Stomach smooth muscle (tissue), 2 donors: ENCODE data around the gene C5orf15.
"Not testable (repeated sequence)": the region's sequence is repeated elsewhere in the genome, so short reads cannot be mapped to it uniquely, and the experiment has no call there.

ENCODE experiments used
- H3K27ac ChIP-seq: one replicate; pipeline ENCODE4 v1.7.0; 2013; ENCODE audit warnings: mild to moderate bottlenecking, low read length, inconsistent platforms
- H3K27me3 ChIP-seq, 2 donors: one replicate each; pipeline ENCODE4 v1.7.0; 2013; ENCODE audit warnings: low read length in 2 of 2; ENCODE audit not compliant: insufficient read depth in 2 of 2, control insufficient read depth in 1 of 2
- H3K36me3 ChIP-seq, 2 donors: one replicate each; pipeline ENCODE4 v1.7.0; 2013; ENCODE audit warnings: low read length in 2 of 2; ENCODE audit not compliant: control insufficient read depth in 2 of 2, insufficient read depth in 2 of 2
- H3K4me1 ChIP-seq: one replicate; pipeline ENCODE4 v1.7.0; 2013; ENCODE audit warnings: low read length; ENCODE audit not compliant: control insufficient read depth, insufficient read depth
- H3K4me3 ChIP-seq, 2 donors: one replicate each; pipeline ENCODE4 v1.7.0; 2013; ENCODE audit warnings: low read length in 2 of 2
- H3K9ac ChIP-seq, 2 donors: one replicate each; pipeline ENCODE4 v1.7.0; 2013; ENCODE audit warnings: low read length in 2 of 2, mild to moderate bottlenecking in 1 of 2
- H3K9me3 ChIP-seq, 2 donors: one replicate each; pipeline ENCODE4 v1.7.0; 2013; ENCODE audit warnings: low read length in 2 of 2; ENCODE audit not compliant: control insufficient read depth in 2 of 2
- donor health status: healthy.
- donor health status: Pancreatic carcinoma.

C5orf15 gene

GRCh38 chr5:133935991-133936650 is 32.3 kb downstream of the C5orf15 start:
- H3K4me1 ChIP-seq, H3K9ac ChIP-seq, H3K4me3 ChIP-seq, H3K9me3 ChIP-seq, H3K27ac ChIP-seq, H3K36me3 ChIP-seq, H3K27me3 ChIP-seq: not testable (repeated sequence)

- Histone ChIP-seq H3K27ac (no peak overlapping the region), H3K27me3 (no peaks in the 10 kb centered on the region), H3K36me3 (no peaks in the 10 kb centered on the region), H3K9ac (no peak overlapping the region), H3K4me3 (no peak overlapping the region), H3K4me1 (peaks cover 4% of the 10 kb centered on the region), H3K9me3 (no peaks in the 10 kb centered on the region)
These were observed 32.8 kb downstream of the C5orf15 start for GRCh38 chr5:133935667-133935940.

GRCh38 chr5:133934822-133935666 is 33.4 kb downstream of the C5orf15 start:
- Histone ChIP-seq H3K27ac (no peak overlapping the region), H3K36me3 (no peaks in the 10 kb centered on the region)

DNA sequence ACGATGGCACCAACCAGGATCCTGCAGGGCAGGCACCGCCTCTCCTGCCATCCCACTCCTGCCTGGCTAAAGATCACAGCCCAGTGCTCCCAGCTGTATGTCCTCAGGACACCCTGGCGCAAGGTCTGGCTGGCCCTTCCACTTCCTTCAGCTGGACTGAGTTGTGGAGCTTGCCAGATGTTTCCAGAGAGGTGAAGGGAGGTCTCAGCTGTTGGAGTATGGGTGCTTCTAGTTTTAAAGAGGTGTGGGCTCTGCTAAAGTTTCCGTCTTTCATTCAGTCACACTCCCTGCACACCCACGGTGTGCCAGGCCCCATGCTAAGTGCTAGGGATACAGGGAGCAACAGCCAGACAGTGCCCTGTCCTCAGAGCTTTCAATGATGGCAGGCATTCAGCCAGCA is 34.1 kb downstream of the C5orf15 start:
- Histone ChIP-seq H3K27me3 (no peaks in the 10 kb centered on the region), H3K4me3 (no peak overlapping the region), H3K36me3 (no peaks in the 10 kb centered on the region), H3K27ac (no peak overlapping the region), H3K9ac (no peak overlapping the region), H3K9me3 (no peaks in the 10 kb centered on the region), H3K4me1 (peaks cover 4% of the 10 kb centered on the region)

More at GRCh38 chr5:133934822-133935666, 33.4 kb downstream of the C5orf15 start:
- Histone ChIP-seq H3K27me3 (no peaks in the 10 kb centered on the region), H3K4me3 (no peak overlapping the region), H3K4me1 (peaks cover 4% of the 10 kb centered on the region), H3K9ac (no peak overlapping the region), H3K9me3 (no peaks in the 10 kb centered on the region)

DNA sequence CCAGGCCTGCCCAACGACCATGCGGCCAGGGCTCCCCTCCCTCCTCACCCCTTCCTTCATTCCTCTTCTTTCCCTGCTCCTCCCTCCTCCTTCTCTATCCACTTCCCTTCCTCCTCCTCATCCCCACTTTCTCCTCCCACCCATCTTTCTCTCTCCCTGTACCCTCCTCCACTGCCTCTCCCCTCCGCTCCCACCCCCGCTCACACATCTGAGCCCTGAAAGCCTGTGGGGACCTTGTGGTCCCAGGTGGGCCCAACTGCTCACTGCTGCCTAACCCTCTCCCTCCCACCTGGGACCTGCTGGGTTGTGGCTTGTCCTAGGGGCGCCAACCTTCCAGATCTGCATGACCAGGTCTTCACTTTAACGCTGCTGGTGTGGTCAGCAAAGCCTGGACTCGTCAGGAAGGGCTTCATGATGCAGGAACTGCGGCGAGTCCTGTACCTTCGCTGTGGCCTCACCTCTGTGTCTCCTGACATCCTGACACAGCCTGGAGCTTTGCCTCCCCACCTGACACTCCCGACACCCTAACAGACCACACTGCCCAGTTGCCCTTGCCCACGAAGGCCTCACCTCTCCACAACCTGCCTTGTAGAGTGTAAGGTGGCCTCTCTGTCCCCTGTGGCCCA is 34.6 kb downstream of the C5orf15 start:
- peaks cover 4% of the 10 kb centered on the region for H3K4me1 ChIP-seq
- H3K4me3 ChIP-seq, result no peak overlapping the region
- no peak overlapping the region for H3K27ac ChIP-seq
- no peaks in the 10 kb centered on the region for H3K9me3 ChIP-seq
- no peak overlapping the region for H3K9ac ChIP-seq
- H3K27me3 ChIP-seq, result no peaks in the 10 kb centered on the region
- H3K36me3 ChIP-seq, result no peaks in the 10 kb centered on the region

GRCh38 chr5:133933169-133933509 is 35.3 kb downstream of the C5orf15 start:
- Histone ChIP-seq H3K36me3 (no peaks in the 10 kb centered on the region), H3K9me3 (no peaks in the 10 kb centered on the region), H3K4me3 (no peak overlapping the region), H3K4me1 (peaks cover 4% of the 10 kb centered on the region), H3K27me3 (no peaks in the 10 kb centered on the region), H3K27ac (no peak overlapping the region), H3K9ac (no peak overlapping the region)

GRCh38 chr5:133932441-133933168 is 35.8 kb downstream of the C5orf15 start:
- Histone ChIP-seq H3K36me3 (no peaks in the 10 kb centered on the region), H3K27me3 (no peaks in the 10 kb centered on the region), H3K27ac (no peak overlapping the region), H3K4me3 (no peak overlapping the region), H3K9me3 (no peaks in the 10 kb centered on the region), H3K9ac (no peak overlapping the region), H3K4me1 (peaks cover 4% of the 10 kb centered on the region)

GRCh38 chr5:133931546-133931945 is 36.9 kb downstream of the C5orf15 start:
- H3K27me3 ChIP-seq, result no peaks in the 10 kb centered on the region
- no peaks in the 10 kb centered on the region for H3K9me3 ChIP-seq
- H3K4me3 ChIP-seq, result no peak overlapping the region
- peaks cover 4% of the 10 kb centered on the region for H3K4me1 ChIP-seq
- H3K9ac ChIP-seq, result no peak overlapping the region
- no peak overlapping the region for H3K27ac ChIP-seq
- no peaks in the 10 kb centered on the region for H3K36me3 ChIP-seq

DNA sequence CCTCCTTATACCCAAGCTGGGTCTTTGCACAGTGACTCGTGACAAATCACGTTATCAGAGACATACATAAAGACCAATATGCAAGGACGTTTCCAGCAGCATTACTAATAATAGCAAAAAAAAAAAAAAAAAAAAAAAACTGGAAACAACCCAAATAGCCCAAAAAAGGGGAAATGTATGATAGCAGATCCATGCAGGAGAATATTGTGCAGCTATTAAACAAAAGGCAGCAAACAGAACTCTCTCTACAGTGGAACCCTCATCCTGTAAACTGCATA is 37.7 kb downstream of the C5orf15 start:
- no peak overlapping the region for H3K27ac ChIP-seq
- no peaks in the 10 kb centered on the region for H3K27me3 ChIP-seq
- no peaks in the 10 kb centered on the region for H3K9me3 ChIP-seq
- peaks cover 4% of the 10 kb centered on the region for H3K4me1 ChIP-seq
- H3K36me3 ChIP-seq, result no peaks in the 10 kb centered on the region
- H3K4me3 ChIP-seq, result no peak overlapping the region
- no peak overlapping the region for H3K9ac ChIP-seq

- Histone ChIP-seq H3K9ac (no peak overlapping the region), H3K9me3 (no peaks in the 10 kb centered on the region), H3K27ac (no peak overlapping the region), H3K4me1 (peaks cover 4% of the 10 kb centered on the region), H3K36me3 (no peaks in the 10 kb centered on the region), H3K27me3 (no peaks in the 10 kb centered on the region), H3K4me3 (no peak overlapping the region)
These were observed 38.2 kb downstream of the C5orf15 start for GRCh38 chr5:133930061-133930812.
